Activated B cell treated with CpG ODN at 0.5 μM for 24 hours (primary cell): ENCODE data around the gene FAM3A. TPM values are rescaled to one million over a fixed set of nuclear protein-coding genes. Genes with fewer than 3 reads are reported as not detected.

ENCODE experiments used
- ATAC-seq: fragments of 200-7000 bp; cut with Tn5 transposase; one replicate; pipeline ENCODE4 v1.10.0; 2021; ENCODE audit warnings: low read depth, mild to moderate bottlenecking, moderate library complexity
- CTCF ChIA-PET: fragments of 350-600 bp; sonication (Branson Sonifier 250); formaldehyde crosslinking; loops from one replicate; lab custom pipeline; 2021; ENCODE audit warnings: antibody characterized with exemption; lab: Charles Lee
- POLR2A ChIA-PET: fragments of 350-600 bp; sonication (Branson Sonifier 250); formaldehyde crosslinking; loops from one replicate; lab custom pipeline; 2021; ENCODE audit warnings: antibody characterized with exemption; lab: Charles Lee
- DNase-seq: peaks from one replicate; pipeline ENCODE4 v3.0.0; 2022
- H3K27ac Mint-ChIP-seq: one replicate; pipeline ENCODE4 v1.8.0; 2020; ENCODE audit warnings: mixed read lengths
- H3K27me3 Mint-ChIP-seq: one replicate; pipeline ENCODE4 v1.8.0; 2021; ENCODE audit warnings: mixed read lengths
- H3K36me3 Mint-ChIP-seq: one replicate; pipeline ENCODE4 v1.8.0; 2021; ENCODE audit warnings: low read depth, mixed read lengths
- H3K4me1 Mint-ChIP-seq: one replicate; pipeline ENCODE4 v1.8.0; 2021; ENCODE audit warnings: mixed read lengths
- H3K4me3 Mint-ChIP-seq: one replicate; pipeline ENCODE4 v1.8.0; 2020; ENCODE audit warnings: mild to moderate bottlenecking, mixed read lengths
- H3K9me3 Mint-ChIP-seq: one replicate; pipeline ENCODE4 v1.8.0; 2020; ENCODE audit warnings: mixed read lengths
- intact Hi-C: fragments of 100-400 bp; cut with micrococcal nuclease; formaldehyde crosslinking; loops from one replicate; pipeline ENCODE4 v1.15.1; 2024
- total RNA-seq: library from RNA; stranded (reverse); gene quantifications from 2 replicates; pipeline ENCODE4 v1.2.3, GENCODE V29; 2022
- TF ChIP-seq, protein P1 (sequence below): fragments of 200-600 bp; IDR thresholded peaks from one replicate; pipeline ENCODE4 v1.8.0; 2022; ENCODE audit warnings: antibody characterized with exemption, mild to moderate bottlenecking

Gene FAM3A
- total RNA-seq, 1 donor from 2014 or later = 36.1 TPM

DNA sequence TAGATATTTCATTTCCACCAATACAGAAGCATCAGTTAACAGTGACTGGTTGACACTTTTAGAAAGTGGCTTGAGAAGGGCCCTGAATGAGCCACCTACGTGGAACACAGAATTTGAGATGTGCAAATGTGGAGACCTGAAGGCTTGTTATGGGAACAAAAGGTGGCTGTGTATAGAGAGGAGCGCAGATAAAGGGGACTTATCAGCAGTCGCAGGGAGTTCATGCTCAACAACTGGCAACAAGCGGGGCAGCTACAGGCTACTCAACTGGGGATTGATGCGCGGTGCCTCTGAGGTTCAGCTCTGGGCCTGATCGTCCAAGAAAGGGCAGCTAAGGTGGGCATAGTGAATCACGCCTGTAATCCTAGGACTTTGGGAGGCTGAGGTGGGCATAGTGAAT, 3.4 kb upstream of the FAM3A start:
- Mint-ChIP-seq H3K27me3 (no peaks in the 10 kb centered on the region), H3K9me3 (no peaks in the 10 kb centered on the region), H3K36me3 (peaks cover 2% of the 10 kb centered on the region), H3K27ac (no peak overlapping the region), H3K4me1 (peaks cover 12% of the 10 kb centered on the region), H3K4me3 (no peak overlapping the region)
- POLR2A ChIA-PET = no interaction called here
- TF ChIP-seq, protein P1, sequence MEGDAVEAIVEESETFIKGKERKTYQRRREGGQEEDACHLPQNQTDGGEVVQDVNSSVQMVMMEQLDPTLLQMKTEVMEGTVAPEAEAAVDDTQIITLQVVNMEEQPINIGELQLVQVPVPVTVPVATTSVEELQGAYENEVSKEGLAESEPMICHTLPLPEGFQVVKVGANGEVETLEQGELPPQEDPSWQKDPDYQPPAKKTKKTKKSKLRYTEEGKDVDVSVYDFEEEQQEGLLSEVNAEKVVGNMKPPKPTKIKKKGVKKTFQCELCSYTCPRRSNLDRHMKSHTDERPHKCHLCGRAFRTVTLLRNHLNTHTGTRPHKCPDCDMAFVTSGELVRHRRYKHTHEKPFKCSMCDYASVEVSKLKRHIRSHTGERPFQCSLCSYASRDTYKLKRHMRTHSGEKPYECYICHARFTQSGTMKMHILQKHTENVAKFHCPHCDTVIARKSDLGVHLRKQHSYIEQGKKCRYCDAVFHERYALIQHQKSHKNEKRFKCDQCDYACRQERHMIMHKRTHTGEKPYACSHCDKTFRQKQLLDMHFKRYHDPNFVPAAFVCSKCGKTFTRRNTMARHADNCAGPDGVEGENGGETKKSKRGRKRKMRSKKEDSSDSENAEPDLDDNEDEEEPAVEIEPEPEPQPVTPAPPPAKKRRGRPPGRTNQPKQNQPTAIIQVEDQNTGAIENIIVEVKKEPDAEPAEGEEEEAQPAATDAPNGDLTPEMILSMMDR = no peak
- intact Hi-C loops = loop anchor here (5.0 to 10.0 kb wide), 3 partner anchors 65 to 422 kb away; partner anchors contain the start of genes EMD, FLNA, MECP2 and PLXNA3
- ATAC-seq = no peak
- CTCF ChIA-PET = no interaction called here
- no peak for DNase-seq

DNA sequence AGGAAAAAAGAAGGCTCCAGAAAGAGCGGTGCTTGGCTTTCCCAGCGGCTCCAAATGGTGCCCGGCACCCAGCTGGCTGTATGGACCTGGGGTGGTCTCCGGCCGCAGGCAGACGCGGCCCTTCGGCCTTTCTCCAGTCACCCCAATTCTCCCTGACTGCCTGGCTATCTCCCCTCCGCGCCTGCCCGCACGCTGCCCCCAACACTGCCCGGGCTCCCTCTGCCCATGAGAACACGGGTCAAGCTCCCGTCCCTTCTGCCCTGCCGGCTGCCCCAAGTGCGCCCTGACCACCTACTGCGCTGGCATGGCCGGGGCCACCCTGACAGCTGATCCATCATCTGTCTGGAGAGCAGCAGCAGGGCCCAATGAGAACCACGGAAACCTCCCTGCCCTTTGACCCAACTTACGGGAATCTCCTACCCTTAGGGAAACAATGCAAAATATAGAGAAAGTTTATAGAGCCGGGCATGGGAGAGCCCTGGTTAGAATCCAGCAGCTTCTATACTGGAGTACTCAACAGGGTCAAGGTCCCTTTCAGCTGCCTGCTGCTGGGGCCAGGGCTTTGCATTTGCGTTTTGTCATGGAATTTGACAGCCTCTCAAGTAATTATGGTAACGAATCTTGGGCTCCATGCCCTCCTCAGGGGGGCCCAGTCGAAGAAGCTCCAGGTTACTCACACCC, 1.2 kb upstream of the FAM3A start:
- Mint-ChIP-seq H3K36me3 (peaks cover 3% of the 10 kb centered on the region), H3K27ac (no peak overlapping the region), H3K27me3 (no peaks in the 10 kb centered on the region), H3K9me3 (no peaks in the 10 kb centered on the region), H3K4me3 (no peak overlapping the region), H3K4me1 (peaks cover 16% of the 10 kb centered on the region)
- ChIA-PET POLR2A (interaction anchor here (0.9 to 4.8 kb wide), 6 partner anchors 10 to 120 kb away, joined by 4 to 34 read pairs (median 6); partner anchors contain the start of genes PLXNA3, SLC10A3 and TAFAZZIN), CTCF (interaction anchor here (1.1 kb wide), 1 partner anchor 27 kb away, joined by 3 read pairs; the partner anchor contains the start of gene SLC10A3)
- no peak for DNase-seq
- no peak for ATAC-seq
- TF ChIP-seq, protein P1 = no peak
- intact Hi-C loops = loop anchor here (2.0 to 10.0 kb wide), 4 partner anchors 38 to 420 kb away; partner anchors contain the start of genes EMD, FLNA, LAGE3 and MECP2

DNA sequence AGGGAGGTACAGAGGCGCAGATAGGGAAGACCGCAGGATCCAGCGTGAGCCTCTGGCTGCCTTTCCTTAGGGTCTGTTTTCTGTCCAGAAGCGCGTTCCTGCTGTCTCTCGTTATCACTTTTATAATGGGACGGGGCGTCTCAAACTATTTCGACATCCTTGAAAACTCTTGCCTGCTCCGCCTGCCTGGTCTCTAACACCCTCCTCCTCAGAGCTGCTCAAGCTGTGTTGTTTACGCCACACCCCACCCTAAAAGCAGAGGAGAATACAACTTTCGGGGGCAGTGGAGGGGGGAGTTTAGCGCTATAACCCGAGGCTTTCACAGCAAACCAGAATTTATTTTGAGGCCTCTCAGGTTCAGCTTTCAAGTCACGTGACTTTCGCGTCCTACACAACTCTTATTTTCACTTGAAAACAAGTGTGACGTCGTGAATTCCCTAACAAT, 646 bp upstream of the FAM3A start:
- intact Hi-C loops = loop anchor here (1.0 to 10.0 kb wide), 8 partner anchors 26 to 792 kb away; partner anchors contain the start of genes ABCD1, BCAP31, EMD and FLNA
- ChIA-PET CTCF (interaction anchor here (1.1 kb wide), 1 partner anchor 26 kb away, joined by 3 read pairs; the partner anchor contains the start of gene SLC10A3), POLR2A (interaction anchor here (0.5 to 4.8 kb wide), 10 partner anchors 11 to 119 kb away, joined by 3 to 34 read pairs (median 4); partner anchors contain the start of genes PLXNA3 and SLC10A3)
- H3K4me3 Mint-ChIP-seq = peak overlapping the region; percentile 85
- H3K36me3 Mint-ChIP-seq = peaks cover 3% of the 10 kb centered on the region
- no peaks in the 10 kb centered on the region for H3K9me3 Mint-ChIP-seq
- peaks cover 16% of the 10 kb centered on the region for H3K4me1 Mint-ChIP-seq
- no peaks in the 10 kb centered on the region for H3K27me3 Mint-ChIP-seq
- DNase-seq (no peak), ATAC-seq (no peak)
- TF ChIP-seq, protein P1 = no peak
- H3K27ac Mint-ChIP-seq = peak overlapping the region; percentile 85

DNA sequence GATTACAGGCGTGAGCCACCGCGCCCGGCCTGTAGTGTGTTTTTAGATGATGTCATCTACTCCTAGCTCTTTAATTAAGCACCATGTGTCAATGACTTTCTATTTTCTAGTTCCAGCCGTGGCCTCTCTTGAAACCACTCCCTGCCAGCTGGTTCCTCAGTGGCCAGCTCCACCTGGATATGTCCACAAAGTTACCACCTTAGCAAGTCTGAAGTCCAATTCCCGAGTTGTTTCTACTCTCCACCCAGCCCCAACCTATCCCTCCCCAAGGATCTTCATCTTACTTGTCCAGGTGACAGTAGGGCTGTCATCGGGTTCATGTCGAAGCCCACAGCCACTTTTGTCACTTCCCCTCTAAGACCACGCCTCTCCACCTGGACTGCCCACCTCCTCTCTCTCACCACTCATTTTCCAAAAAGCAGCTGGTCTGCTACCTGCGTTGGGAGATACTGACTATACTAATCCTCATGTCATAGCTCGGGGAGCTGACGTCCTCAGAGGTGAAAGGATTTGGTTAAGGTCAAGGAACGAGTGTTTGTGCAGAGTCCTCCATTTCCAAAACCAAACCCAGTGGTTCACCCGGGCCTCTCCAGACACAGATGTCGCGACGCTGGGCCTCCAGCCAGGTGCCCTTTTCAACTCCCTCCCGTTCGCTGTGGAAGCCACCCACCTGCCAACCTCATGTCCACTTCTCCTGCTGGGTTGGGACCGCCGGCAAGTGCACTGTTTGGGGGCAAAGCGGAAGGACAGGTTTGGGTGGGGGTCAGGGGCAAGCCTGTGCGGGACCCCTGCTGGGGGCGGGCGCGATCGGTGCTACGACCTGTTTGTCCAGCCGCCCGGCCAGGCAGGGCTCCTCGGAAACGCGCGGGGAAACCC, 704 bp downstream of the FAM3A start:
- intact Hi-C loops = loop anchor here (5.0 to 10.0 kb wide), 3 partner anchors 61 to 418 kb away; partner anchors contain the start of genes EMD, FLNA, MECP2 and PLXNA3
- CTCF ChIA-PET = no interaction called here
- TF ChIP-seq, protein P1 = no peak
- peaks cover 21% of the 10 kb centered on the region for H3K4me1 Mint-ChIP-seq
- DNase-seq = no peak
- no peaks in the 10 kb centered on the region for H3K27me3 Mint-ChIP-seq
- no peaks in the 10 kb centered on the region for H3K9me3 Mint-ChIP-seq
- POLR2A ChIA-PET = interaction anchor here (0.5 to 4.8 kb wide), 9 partner anchors 8 to 117 kb away, joined by 3 to 34 read pairs (median 4); partner anchors contain the start of genes PLXNA3 and SLC10A3
- H3K4me3 Mint-ChIP-seq = peak overlapping the region; percentile 84
- H3K27ac Mint-ChIP-seq = peak overlapping the region; percentile 65
- H3K36me3 Mint-ChIP-seq = peaks cover 8% of the 10 kb centered on the region
- ATAC-seq = no peak
